HEK293 (cell line): ENCODE data around the gene ARHGAP27.

Source experiments
- CTCF ChIA-PET: fragments of 350-600 bp; formaldehyde crosslinking; extraction: SDS; loops from one replicate; lab custom pipeline; 2021; ENCODE audit warnings: antibody characterized with exemption; lab: Yijun Ruan, JAX
- POLR2A ChIA-PET: fragments of 300-600 bp; formaldehyde crosslinking; extraction: SDS; loops from one replicate; lab custom pipeline; 2020; ENCODE audit warnings: antibody characterized with exemption, inconsistent platforms; lab: Yijun Ruan, JAX
- H3K27ac ChIP-seq: fragments of 200-500 bp; sonication (Bioruptor generic); 2 replicates; pipeline ENCODE4 v1.5.1; 2014; ENCODE audit warnings: low read depth, low read length, control low read depth, inconsistent platforms; ENCODE audit errors: extremely low read depth
- H3K36me3 ChIP-seq, 2 experiments: fragments of 200-500 bp in 1 of 2; sonication (Bioruptor generic) in 1 of 2; 1 replicate in 1 of 2; 2 replicates in 1 of 2; pipeline ENCODE4 v1.5.1; 2014 to 2017; ENCODE audit warnings: inconsistent platforms in 2 of 2, low read length in 2 of 2; ENCODE audit not compliant: control insufficient read depth in 2 of 2, insufficient read depth in 1 of 2
- H3K4me1 ChIP-seq: fragments of 200-500 bp; sonication (Bioruptor generic); 2 replicates; pipeline ENCODE4 v1.5.1; 2014; ENCODE audit warnings: mild to moderate bottlenecking, low read length, inconsistent platforms; ENCODE audit not compliant: control insufficient read depth, insufficient read depth
- H3K4me3 ChIP-seq: 2 replicates; pipeline ENCODE4 v1.5.1; 2011; ENCODE audit warnings: low read depth, mild to moderate bottlenecking, control low read depth, low read length, moderate library complexity
- H3K9me3 ChIP-seq: fragments of 200-500 bp; sonication (Bioruptor generic); 2 replicates; pipeline ENCODE4 v1.5.1; 2014; ENCODE audit warnings: low read depth, low read length, inconsistent platforms; ENCODE audit not compliant: control insufficient read depth, insufficient read depth
- FEZF1 ChIP-seq: fragments of 450-650 bp; formaldehyde crosslinking; IDR thresholded peaks from 2 replicates; pipeline ENCODE4 v1.5.1; 2016; ENCODE audit warnings: missing biosample characterization, missing genetic modification characterization
- GLI4 ChIP-seq: fragments of 450-650 bp; formaldehyde crosslinking; IDR thresholded peaks from 2 replicates; pipeline ENCODE4 v1.5.1; 2016; ENCODE audit warnings: missing biosample characterization, missing genetic modification characterization
- GLIS1 ChIP-seq: fragments of 450-650 bp; formaldehyde crosslinking; IDR thresholded peaks from 2 replicates; pipeline ENCODE4 v1.5.1; 2016; ENCODE audit warnings: missing biosample characterization, missing genetic modification characterization
- HOXC10 ChIP-seq: sonication (generic); formaldehyde crosslinking; IDR thresholded peaks from 2 replicates; pipeline ENCODE4 v1.8.1; 2023; ENCODE audit warnings: mild to moderate bottlenecking, missing genetic modification reagents
- KLF1 ChIP-seq: fragments of 450-650 bp; formaldehyde crosslinking; IDR thresholded peaks from 2 replicates; pipeline ENCODE4 v1.5.1; 2016; ENCODE audit warnings: missing biosample characterization, missing genetic modification characterization
- MEIS1 ChIP-seq: sonication (generic); formaldehyde crosslinking; IDR thresholded peaks from 2 replicates; pipeline ENCODE4 v1.8.1; 2022; ENCODE audit warnings: missing genetic modification reagents, mild to moderate bottlenecking, borderline replicate concordance
- PRDM2 ChIP-seq: fragments of 450-650 bp; formaldehyde crosslinking; IDR thresholded peaks from 2 replicates; pipeline ENCODE4 v1.5.1; 2016; ENCODE audit warnings: missing biosample characterization, missing genetic modification characterization, borderline replicate concordance
- REPIN1 ChIP-seq: fragments of 450-650 bp; formaldehyde crosslinking; IDR thresholded peaks from 2 replicates; pipeline ENCODE4 v1.5.1; 2017; ENCODE audit warnings: missing biosample characterization, missing genetic modification characterization, low read depth
- SP7 ChIP-seq: fragments of 450-650 bp; formaldehyde crosslinking; IDR thresholded peaks from 2 replicates; pipeline ENCODE4 v1.5.1; 2016; ENCODE audit warnings: missing biosample characterization, missing genetic modification characterization
- ZBTB17 ChIP-seq: fragments of 450-650 bp; formaldehyde crosslinking; IDR thresholded peaks from 2 replicates; pipeline ENCODE4 v1.5.1; 2016; ENCODE audit warnings: missing biosample characterization, missing genetic modification characterization
- ZFP3 ChIP-seq: fragments of 450-650 bp; formaldehyde crosslinking; IDR thresholded peaks from 2 replicates; pipeline ENCODE4 v1.5.1; 2016; ENCODE audit warnings: low read depth, missing biosample characterization, missing genetic modification characterization
- ZNF292 ChIP-seq: fragments of 450-650 bp; formaldehyde crosslinking; IDR thresholded peaks from 2 replicates; pipeline ENCODE4 v1.5.1; 2016; ENCODE audit warnings: low read depth, missing biosample characterization, missing genetic modification characterization, borderline replicate concordance
- ZNF311 ChIP-seq: fragments of 450-650 bp; formaldehyde crosslinking; IDR thresholded peaks from 2 replicates; pipeline ENCODE4 v1.5.1; 2017; ENCODE audit warnings: missing biosample characterization, missing genetic modification characterization, borderline replicate concordance
- ZNF366 ChIP-seq: fragments of 450-650 bp; formaldehyde crosslinking; conservative IDR thresholded peaks from 2 replicates; pipeline ENCODE4 v1.5.1; 2016; ENCODE audit warnings: missing biosample characterization, missing genetic modification characterization
- ZNF518A ChIP-seq: fragments of 450-650 bp; formaldehyde crosslinking; conservative IDR thresholded peaks from 2 replicates; pipeline ENCODE4 v1.5.1; 2016; ENCODE audit warnings: low read depth, missing biosample characterization, missing genetic modification characterization
- ZNF747 ChIP-seq: fragments of 450-650 bp; formaldehyde crosslinking; IDR thresholded peaks from 2 replicates; pipeline ENCODE4 v1.5.1; 2016; ENCODE audit warnings: missing biosample characterization, missing genetic modification characterization
- ZNF768 ChIP-seq: fragments of 450-650 bp; formaldehyde crosslinking; IDR thresholded peaks from 2 replicates; pipeline ENCODE4 v1.5.1; 2018; ENCODE audit warnings: missing biosample characterization, mild to moderate bottlenecking, missing genetic modification characterization
- ZNF830 ChIP-seq: fragments of 450-650 bp; IDR thresholded peaks from 2 replicates; pipeline ENCODE4 v1.5.0; 2018; ENCODE audit warnings: missing biosample characterization, missing genetic modification characterization, low read depth, mild to moderate bottlenecking, moderate library complexity
- ZSCAN16 ChIP-seq: fragments of 450-650 bp; formaldehyde crosslinking; IDR thresholded peaks from 2 replicates; pipeline ENCODE4 v1.5.1; 2016; ENCODE audit warnings: missing biosample characterization, missing genetic modification characterization

Gene ARHGAP27

DNA sequence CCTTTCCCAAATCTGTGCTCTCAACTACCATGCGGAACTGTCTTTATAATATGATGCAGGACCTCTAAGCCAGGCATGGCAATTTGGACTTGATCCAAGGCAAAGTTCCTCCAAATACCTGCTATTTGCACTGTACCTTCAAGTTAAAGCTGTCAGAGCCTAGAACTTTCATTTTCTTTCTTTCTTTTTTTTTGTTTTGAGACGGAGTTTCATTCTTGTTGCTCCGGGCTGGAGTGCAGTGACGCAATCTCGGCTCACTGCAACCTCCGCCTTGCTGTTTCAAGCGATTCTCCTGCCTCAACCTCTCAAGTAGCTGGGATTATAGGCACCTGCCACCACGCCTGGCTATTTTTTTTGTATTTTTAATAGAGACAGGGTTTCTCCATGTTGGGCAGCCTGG is 51.7 kb downstream of the ARHGAP27 start:
- no peak for TF ChIP-seq GLI4 (tag by site-specific recombination)
- no peak for TF ChIP-seq FEZF1 (tag by site-specific recombination)
- TF ChIP-seq ZNF830 (tag by site-specific recombination) = no peak
- no peak for TF ChIP-seq PRDM2 (tag by site-specific recombination)
- no peak for TF ChIP-seq HOXC10
- no peak for TF ChIP-seq ZNF292 (tag by site-specific recombination)
- TF ChIP-seq ZFP3 (tag by site-specific recombination) = no peak
- TF ChIP-seq ZNF747 (tag by site-specific recombination) = no peak
- TF ChIP-seq ZNF366 (tag by site-specific recombination) = no peak
- TF ChIP-seq MEIS1 = no peak
- no peak for TF ChIP-seq KLF1 (tag by site-specific recombination)
- TF ChIP-seq ZNF518A = no peak
- TF ChIP-seq GLIS1 = no peak
- no peak for TF ChIP-seq ZNF768 (tag by site-specific recombination)
- TF ChIP-seq ZNF311 (tag by site-specific recombination) = no peak
- TF ChIP-seq SP7 (tag by site-specific recombination) = no peak
- no peak for TF ChIP-seq ZSCAN16 (tag by site-specific recombination)
- TF ChIP-seq REPIN1 (tag by site-specific recombination) = no peak
- TF ChIP-seq ZBTB17 = no peak
- Histone ChIP-seq H3K36me3 (no peaks in the 10 kb centered on the region), H3K4me1 (no peaks in the 10 kb centered on the region), H3K27ac (no peak overlapping the region), H3K4me3 (no peak overlapping the region), H3K9me3 (no peaks in the 10 kb centered on the region)
- POLR2A ChIA-PET = interaction anchor here (1.1 kb wide), 1 partner anchor 10 kb away, joined by 6 read pairs; no protein-coding TSS in a partner anchor
- CTCF ChIA-PET = interaction anchor here (0.6 to 20.6 kb wide), 9 partner anchors 10 to 246 kb away, joined by 3 to 357 read pairs (median 9); partner anchors contain the start of genes ACBD4 and MAP3K14
